ENCODE measurements around the gene EXOC6B.

DNA sequence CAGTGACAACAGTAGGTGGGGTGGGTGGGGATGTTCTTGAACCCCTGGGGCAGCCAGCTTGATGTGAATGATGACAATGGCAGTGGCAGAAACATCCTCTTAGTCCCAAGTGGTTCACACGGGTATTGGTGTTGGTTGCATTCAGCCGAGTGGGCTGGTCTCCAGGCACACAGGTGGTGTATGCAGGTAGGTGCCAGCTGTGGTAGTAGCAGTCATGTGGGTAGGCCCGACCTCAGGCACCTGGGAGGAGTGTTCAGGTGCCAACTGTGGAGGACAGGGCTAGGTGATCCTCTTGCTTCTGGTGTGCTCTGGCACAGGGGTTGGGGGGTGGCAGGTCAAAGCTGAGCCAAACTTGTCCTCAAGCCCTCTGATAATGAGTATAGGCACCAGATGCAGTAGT lies 350.6 kb downstream of the EXOC6B start:
- TF ChIP-seq, protein P1, sequence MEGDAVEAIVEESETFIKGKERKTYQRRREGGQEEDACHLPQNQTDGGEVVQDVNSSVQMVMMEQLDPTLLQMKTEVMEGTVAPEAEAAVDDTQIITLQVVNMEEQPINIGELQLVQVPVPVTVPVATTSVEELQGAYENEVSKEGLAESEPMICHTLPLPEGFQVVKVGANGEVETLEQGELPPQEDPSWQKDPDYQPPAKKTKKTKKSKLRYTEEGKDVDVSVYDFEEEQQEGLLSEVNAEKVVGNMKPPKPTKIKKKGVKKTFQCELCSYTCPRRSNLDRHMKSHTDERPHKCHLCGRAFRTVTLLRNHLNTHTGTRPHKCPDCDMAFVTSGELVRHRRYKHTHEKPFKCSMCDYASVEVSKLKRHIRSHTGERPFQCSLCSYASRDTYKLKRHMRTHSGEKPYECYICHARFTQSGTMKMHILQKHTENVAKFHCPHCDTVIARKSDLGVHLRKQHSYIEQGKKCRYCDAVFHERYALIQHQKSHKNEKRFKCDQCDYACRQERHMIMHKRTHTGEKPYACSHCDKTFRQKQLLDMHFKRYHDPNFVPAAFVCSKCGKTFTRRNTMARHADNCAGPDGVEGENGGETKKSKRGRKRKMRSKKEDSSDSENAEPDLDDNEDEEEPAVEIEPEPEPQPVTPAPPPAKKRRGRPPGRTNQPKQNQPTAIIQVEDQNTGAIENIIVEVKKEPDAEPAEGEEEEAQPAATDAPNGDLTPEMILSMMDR (conservative IDR thresholded peaks at IDR 0.05): no peak
- no peak for TF ChIP-seq EZH2 (IDR thresholded peaks at IDR 0.05; ENCODE audit: low read depth)
